IPS-18c (cell line): ENCODE measurements around the gene TBC1D10B.
A peak's percentile ranks its signal among the peaks of the same experiment; 100 is the strongest.
"Not testable (repeated sequence)": the region's sequence is repeated elsewhere in the genome, so short reads cannot be mapped to it uniquely, and the experiment has no call there.

ENCODE experiments used
- H3K4me3 ChIP-seq: 2 replicates; pipeline ENCODE4 v1.7.0; 2013; ENCODE audit warnings: low read depth, mild to moderate bottlenecking, low read length, moderate library complexity; ENCODE audit not compliant: insufficient read depth
- H3K9me3 ChIP-seq: one replicate; pipeline ENCODE4 v1.6.1; 2013; ENCODE audit warnings: mild to moderate bottlenecking, low read length, moderate library complexity; ENCODE audit not compliant: control insufficient read depth, insufficient read depth

The TBC1D10B gene

GRCh38 chr16:30351001-30351441 is 19.3 kb downstream of the TBC1D10B start:
- no peak overlapping the region for H3K4me3 ChIP-seq

GRCh38 chr16:30350134-30350871 is 20.0 kb downstream of the TBC1D10B start:
- Histone ChIP-seq H3K9me3 (no peaks in the 10 kb centered on the region), H3K4me3 (no peak overlapping the region)

More at GRCh38 chr16:30351001-30351441, 19.3 kb downstream of the TBC1D10B start:
- no peaks in the 10 kb centered on the region for H3K9me3 ChIP-seq

DNA sequence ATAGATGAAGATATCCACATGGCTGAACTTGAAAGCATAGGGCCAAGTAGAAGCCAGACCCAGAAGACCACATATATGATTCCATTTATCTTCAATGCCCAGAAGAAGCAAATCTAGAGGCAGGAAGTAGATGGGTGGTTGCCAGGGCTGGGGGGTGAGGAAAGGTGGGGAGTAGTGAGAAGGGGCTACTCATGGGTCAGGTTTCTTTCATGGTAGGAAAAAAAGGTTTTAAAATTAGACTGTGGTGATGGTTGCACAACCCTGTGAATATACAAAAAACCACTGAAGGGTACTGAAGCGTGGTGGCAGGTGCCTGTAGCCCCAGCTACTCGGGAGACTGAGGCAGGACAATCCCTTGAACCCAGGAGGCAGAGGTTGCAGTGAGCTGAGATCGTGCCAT is 20.6 kb downstream of the TBC1D10B start:
- no peak overlapping the region for H3K4me3 ChIP-seq
- H3K9me3 ChIP-seq, result no peaks in the 10 kb centered on the region

DNA sequence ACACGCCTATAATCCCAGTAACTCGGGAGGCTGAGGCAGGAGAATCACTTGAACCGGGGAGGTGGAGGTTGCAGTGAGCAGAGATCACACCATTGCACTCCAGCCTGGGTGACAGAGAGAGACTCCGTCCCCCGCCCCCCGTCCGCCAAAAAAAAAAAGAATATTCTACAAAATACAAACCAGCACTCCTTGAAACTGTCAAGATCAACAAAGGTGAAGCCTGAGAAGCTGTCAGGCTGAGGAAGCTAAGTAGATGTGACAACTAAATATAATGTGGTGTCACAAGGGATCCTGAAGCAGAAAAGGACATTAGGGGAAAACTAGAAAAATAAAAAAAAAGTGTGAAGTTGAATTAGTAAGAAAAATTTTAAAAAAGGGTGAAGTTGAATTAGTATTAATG is 21.4 kb downstream of the TBC1D10B start:
- no peak overlapping the region for H3K4me3 ChIP-seq
- H3K9me3 ChIP-seq, result no peaks in the 10 kb centered on the region

GRCh38 chr16:30348113-30348512 is 22.2 kb downstream of the TBC1D10B start:
- no peaks in the 10 kb centered on the region for H3K9me3 ChIP-seq

GRCh38 chr16:30346286-30346685 is 24.0 kb downstream of the TBC1D10B start:
- Histone ChIP-seq H3K4me3 (no peak overlapping the region), H3K9me3 (no peaks in the 10 kb centered on the region)

More at GRCh38 chr16:30348113-30348512, 22.2 kb downstream of the TBC1D10B start:
- H3K4me3 ChIP-seq, result no peak overlapping the region

- H3K9me3 ChIP-seq, H3K4me3 ChIP-seq: not testable (repeated sequence)
Observed at GRCh38 chr16:30343491-30343820, 26.8 kb downstream of the TBC1D10B start.

GRCh38 chr16:30342751-30343490 is 27.4 kb downstream of the TBC1D10B start:
- Histone ChIP-seq H3K4me3 (no peak overlapping the region), H3K9me3 (no peaks in the 10 kb centered on the region)

DNA sequence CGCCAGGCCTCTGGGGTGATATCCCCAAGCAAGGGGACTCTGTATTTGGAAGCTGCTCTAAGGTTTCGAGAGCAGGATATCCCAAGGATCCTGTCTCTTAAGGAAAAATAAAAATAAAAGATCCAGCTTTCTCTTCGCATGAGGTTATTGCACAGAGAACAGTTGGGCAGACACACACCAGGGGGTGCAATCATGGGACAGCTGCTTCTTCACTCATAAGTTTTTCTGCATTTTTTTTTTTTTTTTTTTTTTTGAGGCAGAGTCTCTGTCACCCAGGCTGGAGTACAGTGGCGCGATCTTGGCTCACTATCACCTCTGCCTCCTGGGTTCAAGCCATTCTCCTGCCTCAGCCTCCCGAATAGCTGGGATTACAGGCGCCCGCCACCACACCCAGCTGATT is 28.3 kb downstream of the TBC1D10B start:
- H3K4me3 ChIP-seq, H3K9me3 ChIP-seq: not testable (repeated sequence)

GRCh38 chr16:30340621-30341020 is 29.7 kb downstream of the TBC1D10B start:
- Histone ChIP-seq H3K9me3 (no peaks in the 10 kb centered on the region), H3K4me3 (no peak overlapping the region)

GRCh38 chr16:30338715-30339114 is 31.6 kb downstream of the TBC1D10B start:
- H3K4me3 ChIP-seq, H3K9me3 ChIP-seq: not testable (repeated sequence)

DNA sequence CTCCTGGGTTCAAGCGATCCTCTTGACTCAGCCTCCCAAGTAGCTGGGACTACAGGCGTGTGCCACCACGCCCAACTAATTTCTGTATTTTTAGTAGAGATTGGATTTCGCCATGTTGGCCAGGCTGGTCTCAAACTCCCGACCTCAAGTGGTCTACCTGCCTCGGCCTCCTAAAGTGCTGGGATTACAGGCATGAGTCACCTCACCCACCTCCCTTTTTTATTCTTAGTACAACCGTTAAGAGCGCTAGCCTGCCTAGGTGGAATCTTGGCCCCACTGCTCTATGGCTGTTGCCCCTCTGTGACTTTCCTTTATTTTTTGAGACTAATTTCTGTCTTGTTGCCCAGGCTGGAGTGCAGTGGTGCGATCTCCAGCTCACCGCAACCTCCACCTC is 32.3 kb downstream of the TBC1D10B start:
- not testable (repeated sequence) for H3K9me3 ChIP-seq, H3K4me3 ChIP-seq

DNA sequence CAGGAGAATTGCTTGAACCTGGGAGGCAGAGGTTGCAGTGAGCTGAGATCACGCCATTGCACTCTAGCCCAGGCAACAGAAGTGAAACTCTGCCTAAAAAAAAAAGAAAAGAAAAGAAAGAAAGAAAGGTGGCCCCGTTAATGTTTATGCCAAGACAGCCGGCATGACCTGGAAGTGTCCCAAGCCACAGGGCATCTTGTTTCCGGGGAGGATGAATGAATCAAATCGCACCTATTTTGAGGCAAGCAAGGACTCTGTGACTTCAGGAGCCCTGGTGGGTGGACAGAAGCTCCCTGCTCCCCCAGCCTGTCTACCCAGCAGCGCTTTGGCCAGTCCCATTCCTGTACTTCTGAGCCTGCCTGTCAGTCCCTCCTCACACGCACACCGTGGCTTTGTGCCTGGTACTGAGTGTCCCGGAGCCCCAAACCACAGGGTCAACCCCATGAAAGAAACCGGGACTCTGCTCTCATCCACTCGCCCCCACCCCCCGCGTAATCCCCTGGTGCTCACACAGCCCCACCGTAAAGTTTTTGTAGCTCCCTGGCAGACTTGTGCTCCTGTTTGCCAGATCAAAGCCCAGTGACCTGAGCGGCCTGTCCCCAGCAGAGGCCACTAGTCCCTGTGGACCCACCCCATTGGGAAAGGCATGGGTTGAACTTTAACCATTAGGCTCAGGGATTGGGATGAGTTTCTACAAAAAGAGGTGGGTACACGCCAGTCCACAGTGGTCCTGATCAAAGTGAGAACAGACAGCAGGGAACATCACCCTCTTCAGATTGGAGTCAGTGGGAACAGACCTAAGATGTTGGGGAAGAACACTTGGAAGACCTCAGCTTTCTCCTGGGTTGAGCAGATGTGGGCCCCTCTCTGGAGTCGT is 34.5 kb downstream of the TBC1D10B start:
- Histone ChIP-seq H3K4me3 (no peak overlapping the region), H3K9me3 (no peaks in the 10 kb centered on the region)

DNA sequence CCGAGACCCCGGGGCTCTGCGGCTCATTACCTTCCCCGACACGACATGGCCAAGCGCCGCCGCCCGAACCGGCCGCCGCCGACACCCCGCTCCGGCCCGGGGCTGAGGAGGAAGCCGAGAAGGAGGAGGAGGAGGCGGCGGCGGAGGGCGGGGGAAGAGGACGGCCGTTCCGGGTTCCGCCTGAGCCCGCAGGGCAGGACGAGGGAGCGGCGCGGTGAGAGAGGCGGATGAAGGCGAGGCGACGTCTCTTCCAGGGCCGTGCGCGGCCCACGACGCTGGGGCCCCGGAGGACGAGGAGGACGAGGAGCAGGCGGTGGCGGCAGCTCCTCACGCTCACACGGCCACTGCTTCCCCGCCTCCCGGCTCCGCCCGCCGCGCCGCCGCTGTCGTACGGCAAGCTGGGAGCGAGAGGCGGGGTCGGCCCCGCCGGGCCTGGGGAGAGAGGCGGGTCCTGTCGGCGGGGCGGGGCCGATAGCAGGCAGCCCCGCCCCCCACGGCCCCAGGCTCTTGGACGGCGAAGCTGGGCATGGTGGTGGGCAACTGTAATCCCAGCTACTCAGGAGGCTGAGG is 35.2 kb downstream of the TBC1D10B start:
- peak overlapping the region; percentile 80 for H3K4me3 ChIP-seq
- not testable (repeated sequence) for H3K9me3 ChIP-seq

DNA sequence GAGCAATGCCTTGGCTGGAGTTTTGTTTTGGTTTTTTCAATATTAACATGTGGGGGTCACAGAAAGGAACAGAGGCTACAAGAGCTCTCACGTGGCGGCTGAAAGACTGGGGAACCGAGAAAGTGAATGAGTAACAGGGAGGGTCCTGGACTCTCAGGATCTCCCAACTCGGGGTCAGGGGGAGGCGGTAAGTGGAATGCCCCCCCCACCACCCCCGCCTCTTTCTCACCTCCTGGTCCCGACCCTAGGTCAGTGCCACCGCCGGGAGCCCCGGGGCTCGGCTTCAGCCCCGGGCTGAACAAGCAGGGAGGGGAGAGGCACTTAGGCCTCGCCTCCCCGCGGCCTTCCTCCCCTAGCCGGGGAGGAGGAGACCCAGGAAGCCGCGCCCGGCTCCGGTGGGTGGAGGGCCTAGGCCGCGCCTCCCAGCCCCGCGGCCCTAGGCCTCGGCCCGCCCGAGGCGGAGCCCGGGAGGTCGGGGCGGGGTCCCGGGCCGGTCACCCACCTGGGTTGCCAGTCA is 35.8 kb downstream of the TBC1D10B start:
- not testable (repeated sequence) for H3K9me3 ChIP-seq
- peak overlapping the region; percentile 80 for H3K4me3 ChIP-seq

DNA sequence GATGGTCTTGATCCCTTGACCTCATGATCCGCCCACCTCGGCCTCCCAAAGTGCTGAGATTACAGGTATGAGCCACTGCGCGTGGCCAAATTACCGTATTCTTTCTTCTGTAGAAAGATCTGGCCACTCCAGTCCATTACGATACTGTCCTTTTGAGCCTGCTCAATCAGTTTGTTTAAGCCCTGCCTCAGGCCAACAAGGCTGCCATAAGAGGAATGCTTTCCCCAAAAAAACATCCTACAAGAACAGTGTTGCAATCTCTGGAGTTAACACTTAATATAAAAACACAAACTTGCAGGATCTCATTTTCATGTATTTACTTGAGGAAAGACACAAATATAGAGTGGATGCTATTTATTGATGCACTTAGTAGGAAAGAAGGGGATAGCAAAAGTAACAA is 46.1 kb downstream of the TBC1D10B start:
- not testable (repeated sequence) for H3K4me3 ChIP-seq, H3K9me3 ChIP-seq

- H3K4me3 ChIP-seq, H3K9me3 ChIP-seq: not testable (repeated sequence)
Observed at GRCh38 chr16:30318647-30319046, 51.6 kb downstream of the TBC1D10B start.
